Lower leg skin (tissue), 3 donors: ENCODE results near the gene BICRA.

Source experiments
- POLR2A ChIP-seq, 2 donors: fragments of 450-650 bp; IDR thresholded peaks; one replicate each; pipeline ENCODE4 v1.6.1; 2016 to 2017; ENCODE audit warnings: antibody characterized with exemption in 2 of 2, mild to moderate bottlenecking in 1 of 2, moderate library complexity in 1 of 2
- TF ChIP-seq, protein P1 (sequence below), 3 donors: fragments of 450-650 bp; IDR thresholded peaks; one replicate each; pipeline ENCODE4 v1.5.1; 2016; ENCODE audit warnings: antibody characterized with exemption in 3 of 3, mild to moderate bottlenecking in 3 of 3, moderate library complexity in 2 of 3

DNA sequence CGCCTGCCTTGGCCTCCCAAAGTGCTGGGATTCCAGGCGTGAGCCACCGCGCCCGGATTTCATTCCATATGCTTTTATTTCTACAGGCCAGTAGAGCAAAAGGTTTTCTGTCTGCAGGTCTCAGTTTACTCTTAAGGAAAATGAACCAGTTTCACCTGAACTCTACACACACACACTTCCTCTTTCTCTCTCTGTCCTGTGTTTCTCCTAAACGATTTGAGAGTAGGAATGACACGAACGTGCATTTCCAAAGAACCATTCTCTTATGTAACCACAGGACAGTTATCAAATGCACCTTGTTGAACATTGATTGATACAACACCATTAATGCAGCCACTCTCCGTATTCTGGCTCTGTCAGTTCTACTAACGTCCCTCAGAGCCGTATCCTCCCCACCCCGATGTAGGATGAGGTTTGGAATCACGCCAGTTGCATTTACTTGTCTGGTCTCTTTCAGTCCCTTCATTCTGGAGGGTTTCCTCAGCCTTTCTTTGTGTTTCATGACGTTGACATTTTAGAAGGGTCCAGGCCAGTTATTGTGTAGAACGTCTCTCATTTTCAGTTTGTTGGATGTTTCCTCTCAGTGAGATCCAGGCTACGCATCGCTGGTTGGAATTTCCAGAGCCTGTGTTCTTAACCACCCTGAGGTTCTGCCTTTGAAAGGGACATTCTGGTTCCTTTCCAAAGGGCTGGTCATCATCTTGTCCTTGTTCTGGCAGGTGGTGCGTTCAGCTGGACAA is 36.0 kb downstream of the BICRA start:
- TF ChIP-seq, protein P1, sequence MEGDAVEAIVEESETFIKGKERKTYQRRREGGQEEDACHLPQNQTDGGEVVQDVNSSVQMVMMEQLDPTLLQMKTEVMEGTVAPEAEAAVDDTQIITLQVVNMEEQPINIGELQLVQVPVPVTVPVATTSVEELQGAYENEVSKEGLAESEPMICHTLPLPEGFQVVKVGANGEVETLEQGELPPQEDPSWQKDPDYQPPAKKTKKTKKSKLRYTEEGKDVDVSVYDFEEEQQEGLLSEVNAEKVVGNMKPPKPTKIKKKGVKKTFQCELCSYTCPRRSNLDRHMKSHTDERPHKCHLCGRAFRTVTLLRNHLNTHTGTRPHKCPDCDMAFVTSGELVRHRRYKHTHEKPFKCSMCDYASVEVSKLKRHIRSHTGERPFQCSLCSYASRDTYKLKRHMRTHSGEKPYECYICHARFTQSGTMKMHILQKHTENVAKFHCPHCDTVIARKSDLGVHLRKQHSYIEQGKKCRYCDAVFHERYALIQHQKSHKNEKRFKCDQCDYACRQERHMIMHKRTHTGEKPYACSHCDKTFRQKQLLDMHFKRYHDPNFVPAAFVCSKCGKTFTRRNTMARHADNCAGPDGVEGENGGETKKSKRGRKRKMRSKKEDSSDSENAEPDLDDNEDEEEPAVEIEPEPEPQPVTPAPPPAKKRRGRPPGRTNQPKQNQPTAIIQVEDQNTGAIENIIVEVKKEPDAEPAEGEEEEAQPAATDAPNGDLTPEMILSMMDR (IDR thresholded peaks at IDR 0.05), result no peak
- TF ChIP-seq POLR2A (IDR thresholded peaks at IDR 0.05), result no peak
